Peyer's patch (tissue), 4 donors: ENCODE data around the gene ZMIZ1. TPM values are rescaled to one million over a fixed set of nuclear protein-coding genes. Genes with fewer than 3 reads are reported as not detected.

Experiments
- DNase-seq, 3 donors: peaks; one replicate each; pipeline ENCODE4 v3.0.0-alpha.2; 2017 to 2019
- H3K27ac ChIP-seq, 4 donors: fragments of 200-600 bp; sonication (generic); one replicate each; pipeline ENCODE4 v1.5.1; 2016 to 2019
- H3K27me3 ChIP-seq, 2 donors: fragments of 200-600 bp; sonication (generic); one replicate each; pipeline ENCODE4 v1.5.1; 2019
- H3K36me3 ChIP-seq, 3 donors: fragments of 200-600 bp; sonication (generic); one replicate each; pipeline ENCODE4 v1.5.1; 2016 to 2019
- H3K4me1 ChIP-seq, 4 donors: fragments of 200-600 bp; sonication (generic); one replicate each; pipeline ENCODE4 v1.5.1; 2016 to 2019
- H3K4me3 ChIP-seq, 4 donors: fragments of 200-600 bp; sonication (generic); 1 replicate in 3 of 4; 2 replicates in 1 of 4; pipeline ENCODE4 v1.5.1; 2016 to 2019; ENCODE audit warnings: mild to moderate bottlenecking in 1 of 4
- H3K9me3 ChIP-seq, 4 donors: fragments of 200-600 bp; sonication (generic); one replicate each; pipeline ENCODE4 v1.5.1; 2016 to 2019; ENCODE audit warnings: mild to moderate bottlenecking in 1 of 4
- POLR2A ChIP-seq, 2 donors: fragments of 450-650 bp; IDR thresholded peaks; one replicate each; pipeline ENCODE4 v1.5.1; 2017; ENCODE audit warnings: antibody characterized with exemption in 2 of 2, mild to moderate bottlenecking in 2 of 2, moderate library complexity in 2 of 2
- total RNA-seq, 4 donors: library from RNA; depleted of rRNA; stranded (reverse); fragments of >200 nt; gene quantifications; one replicate each; pipeline ENCODE4 v1.1.0, GENCODE V29; 2016
- TF ChIP-seq, protein P1 (sequence below), 6 experiments: fragments of 450-650 bp in 4 of 6; fragments of 200-600 bp in 2 of 6; sonication (generic) in 1 of 6; IDR thresholded peaks; one replicate each; pipeline ENCODE4 v1.5.1; 2017 to 2019; ENCODE audit warnings: antibody characterized with exemption in 6 of 6, mild to moderate bottlenecking in 3 of 6, moderate library complexity in 1 of 6

Gene ZMIZ1
- total RNA-seq, 4 donors from 2014 or later = 40.4 to 86.7 (median 73.2) TPM

DNA sequence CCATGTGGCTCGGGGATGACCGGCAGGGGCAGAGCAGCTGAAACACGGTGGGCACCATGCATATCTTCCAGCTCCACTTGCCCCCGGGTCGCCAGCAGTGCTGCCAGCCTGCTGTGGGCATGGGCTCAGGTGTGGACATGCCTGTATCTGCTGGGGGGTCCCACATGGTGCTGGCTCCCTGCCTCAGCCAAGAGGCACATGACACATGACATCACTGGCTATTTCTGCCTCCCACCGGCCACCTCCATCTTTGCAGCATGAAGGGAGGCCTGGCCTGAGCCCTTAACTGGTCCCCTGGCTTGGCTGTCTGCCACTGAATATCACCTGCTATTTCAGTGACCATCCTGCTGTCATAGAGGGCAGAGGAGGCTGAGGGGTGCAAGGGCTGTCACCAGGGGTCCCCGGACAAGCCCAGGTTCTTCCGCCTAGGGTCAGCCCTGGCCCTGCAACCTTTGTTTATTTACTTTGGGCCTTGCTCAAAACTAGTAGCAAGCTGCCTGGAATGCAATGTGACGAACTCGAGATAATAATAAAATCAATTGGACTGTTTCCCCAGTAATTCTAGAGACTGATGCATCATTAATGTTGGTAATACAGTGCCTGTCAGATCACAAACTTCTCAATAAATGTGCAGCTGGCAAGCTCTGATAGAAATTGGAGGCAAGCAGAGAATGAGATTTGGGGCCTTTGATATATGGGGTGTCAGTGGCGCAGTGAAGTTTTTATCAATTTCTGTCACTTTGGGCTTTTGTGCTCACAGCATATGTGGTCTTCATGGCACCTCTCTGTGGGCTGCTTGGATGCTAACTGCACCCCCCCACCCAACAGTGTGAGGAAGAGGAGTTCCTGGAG lies 28.5 kb downstream of the ZMIZ1 start:
- Histone ChIP-seq H3K4me1 (peaks cover 8 to 95% (median 25%) of the 10 kb centered on the region in 4 donors), H3K36me3 (no peaks in the 10 kb centered on the region), H3K27me3 (no peaks in the 10 kb centered on the region), H3K4me3 (no peak overlapping the region), H3K27ac (peak overlapping the region in 1 of 4 donors; percentile 40), H3K9me3 (no peaks in the 10 kb centered on the region)
- no peak for DNase-seq
- TF ChIP-seq, protein P1, sequence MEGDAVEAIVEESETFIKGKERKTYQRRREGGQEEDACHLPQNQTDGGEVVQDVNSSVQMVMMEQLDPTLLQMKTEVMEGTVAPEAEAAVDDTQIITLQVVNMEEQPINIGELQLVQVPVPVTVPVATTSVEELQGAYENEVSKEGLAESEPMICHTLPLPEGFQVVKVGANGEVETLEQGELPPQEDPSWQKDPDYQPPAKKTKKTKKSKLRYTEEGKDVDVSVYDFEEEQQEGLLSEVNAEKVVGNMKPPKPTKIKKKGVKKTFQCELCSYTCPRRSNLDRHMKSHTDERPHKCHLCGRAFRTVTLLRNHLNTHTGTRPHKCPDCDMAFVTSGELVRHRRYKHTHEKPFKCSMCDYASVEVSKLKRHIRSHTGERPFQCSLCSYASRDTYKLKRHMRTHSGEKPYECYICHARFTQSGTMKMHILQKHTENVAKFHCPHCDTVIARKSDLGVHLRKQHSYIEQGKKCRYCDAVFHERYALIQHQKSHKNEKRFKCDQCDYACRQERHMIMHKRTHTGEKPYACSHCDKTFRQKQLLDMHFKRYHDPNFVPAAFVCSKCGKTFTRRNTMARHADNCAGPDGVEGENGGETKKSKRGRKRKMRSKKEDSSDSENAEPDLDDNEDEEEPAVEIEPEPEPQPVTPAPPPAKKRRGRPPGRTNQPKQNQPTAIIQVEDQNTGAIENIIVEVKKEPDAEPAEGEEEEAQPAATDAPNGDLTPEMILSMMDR (IDR thresholded peaks at IDR 0.05) = no peak
- no peak for TF ChIP-seq POLR2A (IDR thresholded peaks at IDR 0.05)

DNA sequence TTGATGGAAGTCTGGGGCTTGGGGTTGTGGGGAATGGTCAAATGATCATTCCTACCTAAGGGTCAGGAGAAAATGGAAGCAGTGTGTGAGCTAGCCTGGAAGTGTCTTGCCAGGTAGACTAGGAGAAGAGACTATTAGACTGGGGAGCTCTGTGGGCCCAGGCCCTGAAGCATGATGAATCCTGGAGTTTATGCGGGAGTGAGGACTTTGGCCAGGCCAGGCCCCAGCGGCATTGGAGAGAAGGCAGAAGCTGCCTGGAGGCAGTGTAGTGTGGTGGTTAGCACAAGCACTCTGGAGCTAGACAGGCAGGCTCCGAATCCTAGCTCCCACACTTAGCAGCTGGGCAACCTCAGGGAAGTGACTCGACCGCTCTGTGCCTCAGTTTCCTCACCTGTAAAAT lies 29.3 kb downstream of the ZMIZ1 start:
- no peaks in the 10 kb centered on the region for H3K27me3 ChIP-seq
- H3K36me3 ChIP-seq = no peaks in the 10 kb centered on the region
- TF ChIP-seq, protein P1 (IDR thresholded peaks at IDR 0.05) = peak in 1 of 6 experiments; percentile 14
- TF ChIP-seq POLR2A (IDR thresholded peaks at IDR 0.05) = no peak
- no peak overlapping the region for H3K4me3 ChIP-seq
- no peaks in the 10 kb centered on the region for H3K9me3 ChIP-seq
- DNase-seq = peak in 1 of 3 donors; percentile 68
- peak overlapping the region in 1 of 4 donors; percentile 40 for H3K27ac ChIP-seq
- H3K4me1 ChIP-seq = peaks cover 8 to 95% (median 27%) of the 10 kb centered on the region in 4 donors

DNA sequence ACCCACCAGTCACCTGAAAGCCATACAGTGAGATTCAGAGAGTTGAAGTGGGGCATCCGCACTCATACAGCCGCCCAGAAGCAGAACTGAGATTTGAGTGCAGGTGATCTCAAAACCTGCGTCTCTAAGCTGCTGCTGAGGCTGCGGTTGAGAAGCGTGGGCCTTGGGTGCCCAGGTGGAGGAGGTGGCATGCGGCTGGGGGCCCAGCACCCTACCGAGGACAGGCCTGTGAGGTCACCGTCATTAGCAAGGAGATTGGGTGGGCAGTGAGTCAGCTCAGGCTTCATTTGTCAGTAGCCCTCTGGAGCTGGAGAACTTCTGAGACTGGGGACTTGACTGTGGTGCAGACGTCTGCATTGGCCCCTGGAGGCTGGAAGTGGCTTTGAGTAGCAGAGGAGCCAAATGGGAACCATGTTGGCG lies 29.8 kb downstream of the ZMIZ1 start:
- Histone ChIP-seq H3K36me3 (no peaks in the 10 kb centered on the region), H3K27me3 (no peaks in the 10 kb centered on the region), H3K4me1 (peaks cover 8 to 95% (median 23%) of the 10 kb centered on the region in 4 donors), H3K4me3 (no peak overlapping the region), H3K27ac (no peak overlapping the region), H3K9me3 (no peaks in the 10 kb centered on the region)
- TF ChIP-seq POLR2A (IDR thresholded peaks at IDR 0.05) = no peak
- TF ChIP-seq, protein P1 (IDR thresholded peaks at IDR 0.05) = no peak
- DNase-seq = peak in 2 of 3 donors; percentile 60 to 64

DNA sequence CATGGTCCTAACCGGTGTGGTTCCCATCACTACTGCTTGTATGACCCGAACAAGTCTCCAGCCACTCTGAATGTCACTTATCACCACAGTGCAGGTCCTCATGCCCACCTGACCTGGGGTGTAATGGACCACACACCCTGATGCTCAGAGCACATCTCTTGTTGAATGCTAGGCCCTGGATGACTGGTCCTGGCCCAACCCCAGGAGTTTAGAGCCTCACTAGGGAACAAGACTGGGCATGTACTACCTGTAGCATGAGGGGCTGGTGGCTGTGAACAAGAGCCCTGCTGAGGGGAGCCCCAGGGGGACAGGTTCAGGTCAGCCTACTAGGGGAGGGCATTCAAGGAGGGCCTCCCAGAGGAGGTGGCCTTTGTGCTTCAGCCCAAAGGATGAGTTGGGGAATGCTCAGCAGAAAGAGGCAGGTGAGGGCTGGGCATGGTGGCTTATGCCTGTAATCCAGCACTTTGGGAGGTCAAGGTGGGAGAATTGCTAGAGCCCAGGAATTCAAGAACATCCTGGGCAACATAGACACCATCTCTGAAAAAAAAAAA lies 31.2 kb downstream of the ZMIZ1 start:
- Histone ChIP-seq H3K27ac (no peak overlapping the region), H3K36me3 (no peaks in the 10 kb centered on the region)
- DNase-seq = no peak

DNA sequence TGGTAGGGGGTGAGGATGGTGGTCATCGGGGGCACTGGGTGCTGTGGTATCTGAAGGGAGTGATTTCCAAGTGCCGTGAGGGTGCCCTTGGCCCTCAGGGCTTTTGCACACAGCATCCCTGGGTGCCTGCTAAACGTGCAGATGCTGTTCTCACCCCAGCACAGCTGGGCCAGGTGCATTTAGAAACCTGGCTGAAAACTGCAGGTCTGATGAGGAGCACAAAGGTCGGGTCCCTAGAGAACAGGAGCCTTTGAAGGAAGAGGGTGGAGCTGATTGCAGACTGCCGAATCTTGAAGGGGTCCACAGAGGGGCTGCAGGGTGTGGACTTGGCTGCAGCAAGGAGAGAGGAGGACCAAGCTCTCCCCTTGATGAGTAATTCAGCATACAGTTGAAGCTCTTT lies 32.0 kb downstream of the ZMIZ1 start:
- no peaks in the 10 kb centered on the region for H3K9me3 ChIP-seq
- H3K36me3 ChIP-seq = no peaks in the 10 kb centered on the region
- DNase-seq = no peak
- H3K27ac ChIP-seq = peak overlapping the region in 2 of 4 donors; percentile 63 to 74
- no peak overlapping the region for H3K4me3 ChIP-seq
- no peak for TF ChIP-seq POLR2A (IDR thresholded peaks at IDR 0.05)
- TF ChIP-seq, protein P1 (IDR thresholded peaks at IDR 0.05) = no peak
- no peaks in the 10 kb centered on the region for H3K27me3 ChIP-seq
- peaks cover 8 to 86% (median 15%) of the 10 kb centered on the region in 4 donors for H3K4me1 ChIP-seq

More for the DNA sequence above, 31.2 kb downstream of the ZMIZ1 start:
- H3K27me3 ChIP-seq = no peaks in the 10 kb centered on the region
- TF ChIP-seq, protein P1 (IDR thresholded peaks at IDR 0.05) = no peak
- no peak for TF ChIP-seq POLR2A (IDR thresholded peaks at IDR 0.05)
- H3K4me3 ChIP-seq = no peak overlapping the region
- peaks cover 8 to 93% (median 16%) of the 10 kb centered on the region in 4 donors for H3K4me1 ChIP-seq
- H3K9me3 ChIP-seq = no peaks in the 10 kb centered on the region
